Activated T-cell treated with anti-CD3 and anti-CD28 coated beads, Interleukin-2, amount 50 U/mL, for 4 hours (primary cell): ENCODE data around the gene CD86. TPM values are rescaled to one million over a fixed set of nuclear protein-coding genes. Genes with fewer than 3 reads are reported as not detected.
"Not testable (repeated sequence)": the region's sequence is repeated elsewhere in the genome, so short reads cannot be mapped to it uniquely, and the experiment has no call there.

Source experiments
- ATAC-seq, 2 donors: fragments of 200-7000 bp; cut with Tn5 transposase; one replicate each; pipeline ENCODE4 v1.10.0; 2021
- DNase-seq: peaks from one replicate; pipeline ENCODE4 v3.0.0-alpha.2; 2020
- H3K27me3 Mint-ChIP-seq: one replicate; pipeline ENCODE4 v1.8.0; 2021; ENCODE audit warnings: low read depth, mixed read lengths
- H3K36me3 Mint-ChIP-seq: one replicate; pipeline ENCODE4 v1.8.0; 2022; ENCODE audit warnings: mixed read lengths; ENCODE audit not compliant: insufficient read depth
- H3K4me1 Mint-ChIP-seq: one replicate; pipeline ENCODE4 v1.8.0; 2021; ENCODE audit warnings: low read depth, mixed read lengths
- H3K4me3 Mint-ChIP-seq: one replicate; pipeline ENCODE4 v1.8.0; 2021; ENCODE audit warnings: mild to moderate bottlenecking, moderate library complexity, mixed read lengths
- H3K9me3 Mint-ChIP-seq: one replicate; pipeline ENCODE4 v1.8.0; 2021; ENCODE audit warnings: mixed read lengths
- total RNA-seq, 3 donors: library from RNA; stranded (reverse); gene quantifications; one replicate each; pipeline ENCODE4 v1.2.1, GENCODE V29; 2021

CD86 gene
- total RNA-seq, 3 donors from 2014 or later = 1.8 to 4.7 (median 2.0) TPM

DNA sequence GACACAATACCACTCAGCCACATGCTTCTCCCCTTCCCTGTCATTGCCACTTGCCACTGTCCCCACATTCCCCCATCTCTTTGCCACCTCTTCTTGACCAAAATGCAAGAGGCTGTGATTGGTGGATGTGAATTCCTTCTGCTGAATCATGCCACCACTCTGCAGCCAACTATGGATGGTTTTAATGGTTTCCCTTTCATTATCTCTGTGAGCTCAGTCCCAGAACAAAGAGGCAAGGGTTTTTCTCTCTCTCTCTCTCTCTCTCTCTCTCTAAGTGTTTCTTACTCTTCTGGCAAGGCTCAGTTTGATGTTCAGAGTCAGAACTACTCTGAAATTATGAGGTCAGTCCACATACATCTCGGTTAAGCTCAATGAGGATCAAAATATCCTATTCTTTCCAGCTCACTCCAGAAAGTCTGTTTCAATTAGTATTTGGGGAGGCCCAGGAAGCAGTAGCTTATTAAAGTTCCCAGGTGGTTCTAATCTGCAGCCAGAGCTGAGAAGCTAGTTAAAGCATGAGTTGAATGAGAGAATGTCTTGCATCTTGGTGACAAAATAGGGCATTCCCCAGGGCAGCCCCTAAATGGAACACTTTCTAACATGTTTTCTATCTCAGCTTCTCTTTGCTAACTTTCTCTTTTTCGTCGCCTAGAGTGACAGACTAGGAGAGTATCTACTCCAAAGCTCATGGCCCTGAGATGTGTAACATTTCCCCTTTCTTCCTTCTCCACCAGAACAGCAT, 24.6 kb upstream of the CD86 start:
- peaks cover 2% of the 10 kb centered on the region for H3K9me3 Mint-ChIP-seq
- peaks cover 3% of the 10 kb centered on the region for H3K27me3 Mint-ChIP-seq
- no peaks in the 10 kb centered on the region for H3K36me3 Mint-ChIP-seq
- DNase-seq (no peak), ATAC-seq (peak; percentile 34 to 72)
- H3K4me3 Mint-ChIP-seq = no peak overlapping the region
- peaks cover 7% of the 10 kb centered on the region for H3K4me1 Mint-ChIP-seq

DNA sequence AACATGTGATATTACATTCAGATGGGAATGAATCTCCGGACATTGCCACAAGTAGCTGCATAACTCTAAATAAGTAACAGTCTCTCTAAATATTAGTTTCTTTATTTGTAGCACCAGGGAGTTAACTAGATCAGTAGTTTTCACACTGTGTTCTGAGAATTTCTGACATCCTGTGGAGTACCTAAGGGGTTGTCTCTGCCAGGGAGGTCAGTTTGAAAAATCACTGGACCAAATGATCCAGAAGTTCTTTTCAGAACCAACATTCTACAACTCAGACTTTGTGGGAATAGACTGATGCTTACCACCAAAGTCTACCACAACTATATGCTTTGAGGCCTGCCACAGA, 24.1 kb upstream of the CD86 start:
- Mint-ChIP-seq H3K9me3 (peaks cover 7% of the 10 kb centered on the region), H3K4me1 (peaks cover 7% of the 10 kb centered on the region), H3K4me3 (no peak overlapping the region), H3K27me3 (peaks cover 3% of the 10 kb centered on the region), H3K36me3 (no peaks in the 10 kb centered on the region)
- no peak for DNase-seq
- no peak for ATAC-seq

DNA sequence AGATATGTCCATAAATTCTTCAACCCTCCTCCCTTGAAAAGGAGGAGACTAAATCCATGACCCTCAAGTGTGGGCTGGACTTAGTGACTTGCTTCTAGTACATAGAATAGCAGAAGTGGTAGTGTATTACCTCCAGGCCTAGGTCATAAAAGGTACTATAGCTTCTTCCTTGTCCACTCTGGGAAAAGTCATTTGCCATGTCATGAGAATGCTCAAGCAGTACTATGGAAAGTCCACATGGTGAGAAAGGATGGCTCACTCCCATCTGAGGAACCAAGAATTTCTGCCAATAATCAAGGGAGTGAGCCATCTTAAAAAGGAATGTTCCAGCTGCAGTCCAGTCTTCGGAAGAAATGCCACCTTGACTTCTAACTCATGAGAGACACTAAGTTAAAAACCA, 22.6 kb upstream of the CD86 start:
- ATAC-seq = no peak
- DNase-seq = no peak
- H3K4me1 Mint-ChIP-seq = peaks cover 7% of the 10 kb centered on the region
- no peak overlapping the region for H3K4me3 Mint-ChIP-seq
- peaks cover 3% of the 10 kb centered on the region for H3K27me3 Mint-ChIP-seq
- H3K36me3 Mint-ChIP-seq = no peaks in the 10 kb centered on the region
- H3K9me3 Mint-ChIP-seq = peaks cover 10% of the 10 kb centered on the region

DNA sequence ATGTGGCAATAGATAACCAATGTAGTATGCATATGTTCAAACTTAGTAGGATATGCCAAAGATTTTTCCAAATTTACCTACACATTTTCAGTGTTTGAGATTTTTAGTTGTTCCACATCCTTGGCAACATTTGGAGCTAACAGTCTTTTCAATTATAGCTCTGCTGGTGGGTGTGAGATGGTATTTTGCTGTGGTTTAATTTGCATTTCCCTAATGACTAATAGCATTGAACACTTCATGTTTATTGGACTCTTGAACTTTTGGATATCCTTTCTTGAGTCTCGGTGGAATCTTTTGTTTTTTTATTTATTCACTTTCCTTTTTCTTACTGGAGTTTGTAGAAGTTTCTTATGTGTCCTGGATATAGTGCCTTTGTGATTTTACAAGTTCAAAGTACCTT, 22.1 kb upstream of the CD86 start:
- H3K4me1 Mint-ChIP-seq = peaks cover 7% of the 10 kb centered on the region
- H3K27me3 Mint-ChIP-seq = peaks cover 3% of the 10 kb centered on the region
- no peak for DNase-seq
- H3K4me3 Mint-ChIP-seq = no peak overlapping the region
- H3K36me3 Mint-ChIP-seq = no peaks in the 10 kb centered on the region
- no peak for ATAC-seq
- peaks cover 15% of the 10 kb centered on the region for H3K9me3 Mint-ChIP-seq

DNA sequence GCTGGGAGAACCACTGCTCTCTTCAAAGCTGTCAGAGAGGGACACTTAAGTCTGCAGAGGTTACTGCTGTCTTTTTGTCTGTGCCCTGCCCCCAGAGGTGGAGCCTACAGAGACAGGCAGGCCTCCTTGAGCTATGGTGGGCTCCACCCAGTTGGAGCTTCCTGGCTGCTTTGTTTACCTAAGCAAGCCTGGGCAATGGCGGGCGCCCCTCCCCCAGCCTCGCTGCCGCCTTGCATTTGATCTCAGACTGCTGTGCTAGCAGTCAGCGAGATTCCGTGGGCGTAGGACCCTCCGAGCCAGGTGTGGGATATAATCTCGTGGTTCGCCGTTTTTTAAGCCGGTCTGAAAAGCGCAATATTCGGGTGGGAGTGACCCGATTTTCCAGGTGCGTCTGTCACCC, 7.9 kb upstream of the CD86 start:
- H3K4me3 Mint-ChIP-seq, ATAC-seq, H3K36me3 Mint-ChIP-seq, H3K4me1 Mint-ChIP-seq, DNase-seq, H3K9me3 Mint-ChIP-seq, H3K27me3 Mint-ChIP-seq: not testable (repeated sequence)

DNA sequence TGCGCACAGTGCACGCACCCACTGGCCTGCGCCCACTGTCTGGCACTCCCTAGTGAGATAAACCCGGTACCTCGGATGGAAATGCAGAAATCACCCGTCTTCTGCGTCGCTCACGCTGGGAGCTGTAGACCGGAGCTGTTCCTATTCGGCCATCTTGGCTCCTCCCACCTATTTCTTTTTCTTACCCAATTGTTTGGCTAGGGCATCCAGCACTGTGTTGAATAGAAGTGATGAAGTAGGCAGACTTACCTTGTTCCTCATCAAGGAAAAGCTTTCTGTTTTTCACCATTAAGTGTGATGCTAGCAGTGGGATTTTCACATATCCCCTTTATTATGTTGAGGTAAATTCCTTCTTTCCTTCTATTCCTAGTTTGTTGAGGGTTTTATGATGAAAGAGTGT, 7.4 kb upstream of the CD86 start:
- not testable (repeated sequence) for H3K4me3 Mint-ChIP-seq, DNase-seq, H3K4me1 Mint-ChIP-seq, ATAC-seq, H3K36me3 Mint-ChIP-seq, H3K27me3 Mint-ChIP-seq, H3K9me3 Mint-ChIP-seq

DNA sequence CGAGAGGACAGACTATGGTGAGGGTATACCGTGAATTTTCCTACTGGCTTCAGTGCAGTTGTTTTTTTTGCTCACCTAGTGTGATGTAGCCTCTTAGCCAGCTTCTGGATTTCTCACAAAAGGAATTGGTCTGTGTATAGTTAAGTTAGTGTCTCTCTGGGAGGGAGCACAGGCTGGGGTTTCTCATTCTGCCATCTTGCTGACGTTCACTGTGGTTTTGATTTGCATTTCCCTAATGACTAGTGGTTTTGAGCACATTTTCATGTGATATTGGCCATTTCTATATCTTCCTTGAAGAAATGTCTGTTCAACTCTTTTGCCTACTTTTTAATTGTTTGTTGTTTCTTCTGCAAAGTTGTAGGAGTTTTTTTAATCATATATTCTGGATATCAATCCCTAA, 2.2 kb upstream of the CD86 start:
- Mint-ChIP-seq H3K36me3 (no peaks in the 10 kb centered on the region), H3K27me3 (peaks cover 31% of the 10 kb centered on the region), H3K9me3 (no peaks in the 10 kb centered on the region), H3K4me3 (no peak overlapping the region), H3K4me1 (no peaks in the 10 kb centered on the region)
- ATAC-seq = no peak
- DNase-seq = no peak

DNA sequence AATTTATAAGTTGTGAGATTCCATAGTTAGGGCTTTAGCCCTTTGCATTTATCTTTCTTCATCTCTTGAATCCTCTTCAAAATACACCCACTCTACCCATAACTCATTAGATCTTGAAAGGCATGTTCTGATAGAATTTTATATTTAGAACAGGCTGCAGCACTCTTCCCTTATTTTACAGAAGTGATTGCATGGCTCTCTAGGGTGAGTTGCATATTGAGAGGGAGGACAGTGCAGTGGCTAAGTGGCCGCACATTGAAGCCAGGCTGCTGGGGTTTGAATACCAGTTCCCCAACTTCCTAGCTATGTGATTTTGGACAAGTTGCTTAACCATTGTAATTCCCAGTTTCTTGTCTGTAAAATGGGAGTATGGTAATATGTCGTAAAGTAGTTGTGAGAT, 2.5 kb downstream of the CD86 start:
- H3K4me3 Mint-ChIP-seq = no peak overlapping the region
- ATAC-seq = no peak
- H3K36me3 Mint-ChIP-seq = no peaks in the 10 kb centered on the region
- no peaks in the 10 kb centered on the region for H3K4me1 Mint-ChIP-seq
- no peak for DNase-seq
- peaks cover 27% of the 10 kb centered on the region for H3K27me3 Mint-ChIP-seq
- H3K9me3 Mint-ChIP-seq = no peaks in the 10 kb centered on the region

DNA sequence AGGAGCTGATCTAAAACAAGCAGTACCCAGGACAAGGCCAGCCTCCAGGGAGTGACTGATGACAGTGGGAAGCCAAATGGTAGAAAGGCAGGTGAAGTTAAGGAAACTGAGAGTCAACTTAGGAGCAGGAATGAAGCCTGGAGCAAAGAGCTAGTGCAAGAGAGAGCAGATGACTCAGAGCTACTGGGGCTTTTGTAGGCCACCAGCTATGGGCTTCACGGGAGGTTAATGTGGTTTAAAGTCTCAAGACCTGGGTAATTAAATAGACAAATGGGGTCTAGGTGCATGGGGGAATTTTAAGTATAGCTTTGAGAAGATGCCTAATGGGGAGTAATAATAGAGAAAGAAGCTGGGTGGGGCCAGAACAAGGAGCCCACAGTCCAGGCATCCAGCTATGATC, 3.1 kb downstream of the CD86 start:
- ATAC-seq (no peak), DNase-seq (no peak)
- Mint-ChIP-seq H3K9me3 (no peaks in the 10 kb centered on the region), H3K36me3 (no peaks in the 10 kb centered on the region), H3K4me3 (no peak overlapping the region), H3K4me1 (no peaks in the 10 kb centered on the region), H3K27me3 (peaks cover 25% of the 10 kb centered on the region)

DNA sequence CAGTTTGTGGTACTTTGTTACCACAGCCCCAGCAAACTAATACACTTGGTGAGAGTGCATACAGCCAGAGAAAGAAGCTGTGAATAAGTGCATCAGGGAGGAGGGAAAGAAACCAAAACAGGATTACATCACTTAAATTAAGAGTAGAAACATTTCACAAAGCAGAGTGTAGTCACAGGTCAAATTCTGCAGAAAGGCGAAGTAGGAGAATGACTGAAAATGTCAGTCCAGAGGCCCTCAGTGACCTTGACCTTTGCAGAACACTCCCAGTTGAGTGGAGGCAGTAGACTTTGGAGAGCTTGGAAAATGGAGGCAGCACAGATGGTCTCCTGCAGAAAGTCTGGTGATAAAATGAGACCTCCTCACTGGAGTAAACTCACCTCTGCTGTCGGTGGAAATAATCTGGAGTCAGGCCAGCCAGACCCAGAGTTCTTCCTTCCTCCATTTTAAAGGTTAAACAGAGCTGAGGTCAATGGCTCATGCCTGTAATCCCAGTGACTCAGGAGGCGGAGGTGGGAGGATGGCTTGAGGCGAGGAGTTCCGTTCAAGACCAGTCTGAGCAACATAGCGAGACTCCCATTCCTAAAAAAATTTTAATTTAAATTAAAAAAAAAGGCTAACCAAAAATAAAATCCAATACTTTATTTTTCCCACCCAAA, 5.0 kb downstream of the CD86 start:
- no peak for DNase-seq
- Mint-ChIP-seq H3K36me3 (no peaks in the 10 kb centered on the region), H3K4me3 (no peak overlapping the region), H3K27me3 (peaks cover 18% of the 10 kb centered on the region), H3K9me3 (no peaks in the 10 kb centered on the region), H3K4me1 (no peaks in the 10 kb centered on the region)
- no peak for ATAC-seq

DNA sequence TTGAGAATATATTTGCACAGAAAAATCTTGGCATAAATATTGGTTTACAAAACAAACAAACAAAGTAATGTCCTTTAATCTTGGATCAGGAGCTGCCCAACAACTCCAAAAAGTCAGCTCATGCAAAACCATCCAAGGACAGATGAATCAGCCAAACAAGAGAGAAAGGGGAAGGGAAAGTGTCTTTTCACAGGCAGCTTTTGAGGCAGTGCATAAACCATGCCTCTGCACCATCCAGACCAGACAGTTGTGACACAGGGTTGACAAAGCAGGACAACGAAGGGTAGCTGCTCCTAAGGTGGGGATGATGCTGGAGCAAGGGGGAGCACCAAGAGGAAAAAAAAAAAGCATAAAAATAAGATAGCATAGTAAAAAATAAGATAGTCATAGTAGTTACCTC, 8.7 kb downstream of the CD86 start:
- H3K36me3 Mint-ChIP-seq = no peaks in the 10 kb centered on the region
- H3K4me1 Mint-ChIP-seq = peaks cover 6% of the 10 kb centered on the region
- peaks cover 5% of the 10 kb centered on the region for H3K27me3 Mint-ChIP-seq
- no peaks in the 10 kb centered on the region for H3K9me3 Mint-ChIP-seq
- DNase-seq (no peak), ATAC-seq (no peak)
- H3K4me3 Mint-ChIP-seq = no peak overlapping the region

DNA sequence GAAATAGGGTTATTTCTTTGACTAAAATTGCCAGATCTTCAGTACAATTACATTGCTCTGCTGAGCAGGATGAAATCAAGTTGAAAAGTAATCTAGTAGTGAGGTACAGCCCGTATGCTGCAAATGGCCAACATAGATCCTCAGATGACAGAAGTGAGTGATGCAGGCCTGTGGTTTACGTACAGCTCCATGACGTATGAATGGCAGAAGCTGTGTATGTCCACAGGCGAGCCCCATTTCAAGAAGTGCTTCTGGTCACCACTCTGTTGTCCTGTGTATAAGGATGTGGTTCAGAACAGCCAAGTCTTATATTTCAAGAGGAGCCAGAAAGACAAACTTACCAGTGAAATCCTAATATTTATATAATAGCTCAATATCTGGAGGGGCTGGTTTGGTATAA, 9.2 kb downstream of the CD86 start:
- ATAC-seq (no peak), DNase-seq (no peak)
- Mint-ChIP-seq H3K9me3 (no peaks in the 10 kb centered on the region), H3K27me3 (peaks cover 3% of the 10 kb centered on the region), H3K4me3 (no peak overlapping the region), H3K36me3 (no peaks in the 10 kb centered on the region), H3K4me1 (peaks cover 6% of the 10 kb centered on the region)

DNA sequence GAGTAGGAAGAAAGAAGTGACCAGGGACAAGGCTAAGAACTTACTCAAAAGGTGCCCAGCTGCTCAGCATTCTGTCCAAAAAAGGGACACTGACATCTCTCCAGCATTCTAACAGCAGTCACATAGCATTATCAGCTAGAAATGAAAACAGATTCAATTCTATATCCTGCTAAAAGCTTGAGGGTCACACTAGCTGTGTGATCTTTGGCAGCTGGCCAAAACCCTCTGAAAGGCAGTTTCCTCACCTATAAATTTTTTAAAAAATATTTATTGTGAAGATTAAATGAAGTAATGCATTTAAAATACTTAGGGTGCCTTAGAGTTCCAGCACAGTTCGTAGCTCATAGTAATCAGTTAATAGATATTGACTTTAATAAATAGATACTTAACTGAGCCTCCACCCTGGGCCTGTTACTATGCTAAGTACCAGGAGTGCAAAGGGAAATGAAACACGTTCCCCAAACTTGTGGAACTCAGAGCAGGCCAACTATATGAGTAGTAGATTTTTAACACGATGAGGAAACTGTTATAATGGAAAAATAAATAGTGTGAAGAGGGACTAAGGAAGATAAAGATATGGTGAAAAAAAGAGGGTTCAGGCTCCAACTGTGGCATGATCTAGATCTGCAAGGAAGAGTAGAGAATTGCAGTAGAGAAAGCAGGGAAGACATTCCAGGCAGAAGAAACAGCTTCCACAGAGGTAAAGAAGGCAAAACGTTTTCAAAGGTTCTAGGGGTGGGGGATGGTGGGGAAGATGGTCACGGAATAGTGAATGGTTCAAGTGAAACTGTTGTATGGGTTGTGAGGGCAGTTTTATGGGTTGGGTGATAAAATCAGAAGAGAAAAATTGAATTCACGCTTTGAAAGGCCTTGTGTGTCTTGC, 11.4 kb downstream of the CD86 start:
- ATAC-seq = no peak

DNA sequence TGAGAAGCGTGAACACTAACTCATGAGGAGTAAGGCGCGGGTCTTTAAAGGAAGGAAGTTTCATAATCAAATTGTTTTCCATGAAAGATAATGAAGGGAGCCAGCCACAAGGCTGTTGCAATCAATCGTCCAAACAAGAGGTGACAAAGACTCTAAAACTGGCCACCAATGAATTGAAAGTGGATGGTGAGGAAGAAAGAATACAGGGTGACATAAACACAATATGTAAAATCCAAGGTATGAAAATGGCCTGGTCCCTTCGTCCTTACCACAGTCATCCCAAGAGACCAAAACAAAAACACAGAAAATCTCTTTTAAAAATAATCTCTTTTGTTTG, 12.0 kb downstream of the CD86 start:
- no peak for ATAC-seq
- no peaks in the 10 kb centered on the region for H3K36me3 Mint-ChIP-seq
- H3K4me3 Mint-ChIP-seq = no peak overlapping the region
- peaks cover 3% of the 10 kb centered on the region for H3K27me3 Mint-ChIP-seq
- no peaks in the 10 kb centered on the region for H3K9me3 Mint-ChIP-seq
- peaks cover 6% of the 10 kb centered on the region for H3K4me1 Mint-ChIP-seq
- DNase-seq = no peak

More for the DNA sequence above, 11.4 kb downstream of the CD86 start:
- no peak for DNase-seq
- Mint-ChIP-seq H3K27me3 (peaks cover 3% of the 10 kb centered on the region), H3K9me3 (no peaks in the 10 kb centered on the region), H3K4me3 (no peak overlapping the region), H3K4me1 (peaks cover 6% of the 10 kb centered on the region), H3K36me3 (no peaks in the 10 kb centered on the region)
